22Rv1 (cell line): Measurements from ENCODE around the gene NAV2.

Source experiments
- CTCF ChIP-seq: fragments of 450-650 bp; IDR thresholded peaks from 2 replicates; pipeline ENCODE4 v1.5.1; 2017; ENCODE audit warnings: mild to moderate bottlenecking
- ZFX ChIP-seq: fragments of 450-650 bp; IDR thresholded peaks from 2 replicates; pipeline ENCODE4 v1.6.1; 2017; ENCODE audit warnings: antibody characterized with exemption, borderline replicate concordance

- TF ChIP-seq CTCF (no peak), ZFX (no peak)
Observed at GRCh38 chr11:19955660-19956059, 243.0 kb downstream of the NAV2 start.
